ENCODE measurements around the gene NOTUM. TPM values are rescaled to one million over a fixed set of nuclear protein-coding genes. Genes with fewer than 3 reads are reported as not detected.

The NOTUM gene
- total RNA-seq = not detected in 2 replicates

DNA sequence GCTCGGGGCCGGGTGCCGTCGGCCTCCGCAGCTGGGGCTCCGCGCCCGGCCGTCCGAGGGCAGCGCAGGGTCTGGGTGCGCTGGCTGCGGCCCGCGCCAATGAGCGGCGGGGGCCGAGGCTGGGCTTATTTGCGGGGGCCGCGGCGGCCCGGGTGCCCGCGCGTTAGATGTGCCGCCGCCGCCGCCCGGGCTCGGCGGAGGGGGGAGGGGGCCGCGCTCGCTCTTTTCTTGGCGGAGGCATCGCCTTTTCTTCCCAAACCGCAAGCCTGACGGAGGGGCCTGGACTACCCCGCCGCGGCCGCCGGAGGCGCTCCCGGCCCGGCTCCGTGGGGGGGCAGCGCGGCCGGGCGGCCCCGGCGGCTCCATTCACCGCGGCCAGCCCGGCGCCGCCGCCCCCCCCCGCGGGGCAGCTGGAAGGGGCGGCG lies at the start of gene NOTUM:
TSS of gene NOTUM (minus strand) at position 101 of the 425 bp plus-strand sequence. CDS start 278 bp downstream, outside the sequence.

GRCh38 chr17:81977211-81977808 lies 16.3 kb upstream of the NOTUM start, which contains the start of gene ASPSCR1:
Gene ASPSCR1, plus strand, starts transcription at chr17:81977629. Its CDS starts 18 bp downstream, at chr17:81977647.

GRCh38 chr17:81947189-81947588 lies 13.8 kb downstream of the NOTUM start, which contains the start of gene MYADML2:
Gene MYADML2, minus strand, starts transcription at chr17:81947233. Its CDS starts 5,492 bp downstream, at chr17:81941741.

DNA sequence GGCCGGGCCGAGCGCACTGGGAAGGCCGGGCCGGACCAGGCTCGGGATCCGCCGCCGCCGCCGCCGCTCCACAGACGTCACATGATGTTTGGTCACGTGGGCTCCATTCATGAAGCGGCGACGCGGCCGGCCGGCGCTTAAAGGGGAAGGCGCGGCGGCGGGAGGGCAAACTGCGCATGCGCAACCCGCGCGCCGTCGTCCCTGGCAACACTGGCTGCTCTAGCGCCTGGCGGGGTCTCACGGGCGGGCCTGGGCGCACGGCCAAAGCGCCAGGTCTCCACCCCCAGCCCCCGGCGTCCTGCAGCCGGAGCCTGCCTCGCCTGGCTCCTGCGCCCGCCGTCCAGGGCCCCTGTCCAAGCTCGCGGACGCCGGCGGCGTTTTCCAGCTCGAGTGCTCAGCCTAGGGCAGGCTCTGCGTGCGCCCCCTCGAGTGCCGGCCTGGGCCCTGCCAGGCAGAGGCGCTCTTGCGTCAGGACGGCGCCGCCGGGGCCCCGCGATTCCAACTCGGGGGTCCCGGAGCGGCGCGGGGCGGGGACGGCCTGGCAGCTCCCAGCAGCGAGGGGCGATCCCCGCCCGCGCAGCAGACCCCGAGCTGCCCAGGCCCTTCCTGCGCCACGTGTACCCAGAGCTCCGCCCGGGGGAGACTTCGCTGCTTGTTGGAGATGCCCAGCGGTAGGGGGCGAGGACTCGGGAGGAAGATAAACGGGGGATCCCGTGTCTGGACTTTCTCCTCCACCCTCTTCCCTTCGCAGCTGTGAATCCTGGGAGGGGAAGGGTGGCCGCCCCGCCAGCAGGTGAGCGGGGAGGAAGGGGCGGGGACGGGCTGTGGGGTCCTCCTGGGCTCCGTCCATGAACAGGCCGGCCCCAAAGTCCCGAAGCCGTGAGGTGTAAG lies 33.1 kb downstream of the NOTUM start, which contains the start of gene MAFG:
TSS of gene MAFG (minus strand) at position 83 of the 891 bp plus-strand sequence. CDS start 4,550 bp downstream, outside the sequence.

GRCh38 chr17:81917565-81918332 lies 43.2 kb downstream of the NOTUM start, which contains the start of gene SIRT7:
Gene SIRT7, minus strand, starts transcription at chr17:81918176. Its CDS starts 45 bp downstream, at chr17:81918131.

GRCh38 chr17:81911277-81911961 lies 49.6 kb downstream of the NOTUM start, which contains the start of gene PCYT2:
Gene PCYT2, minus strand, starts transcription at chr17:81911399. Its CDS starts 44 bp downstream, at chr17:81911355.

Other genes with a start within 250 kb of the NOTUM start
- 16.2 and 23.7 TPM in 2 replicates for gene SLC25A10, start 248.9 kb downstream of the NOTUM start, total RNA-seq
- gene GCGR, start 157.0 kb downstream of the NOTUM start, total RNA-seq = not detected in 2 replicates
- 57.1 and 68.8 TPM in 2 replicates for gene MCRIP1, start 127.9 kb downstream of the NOTUM start, total RNA-seq
- not detected in 2 replicates for gene PPP1R27, start 126.1 kb downstream of the NOTUM start, total RNA-seq
- 824 and 903 TPM in 2 replicates for gene P4HB, start 100.7 kb downstream of the NOTUM start, total RNA-seq
- gene ARHGDIA, start 89.8 kb downstream of the NOTUM start, total RNA-seq = 229 and 236 TPM in 2 replicates
- gene ALYREF, start 69.6 kb downstream of the NOTUM start, total RNA-seq = 176 and 187 TPM in 2 replicates
- 99.4 and 125 TPM in 2 replicates for gene ANAPC11, start 69.5 kb downstream of the NOTUM start, total RNA-seq
- gene NPB, start 58.9 kb downstream of the NOTUM start, total RNA-seq = 0.13 and 0.22 TPM in 2 replicates
- 30.1 and 51.0 TPM in 2 replicates for gene PCYT2, start 49.8 kb downstream of the NOTUM start, total RNA-seq
- gene SIRT7, start 43.0 kb downstream of the NOTUM start, total RNA-seq = 17.3 and 21.1 TPM in 2 replicates
- 20.7 and 22.2 TPM in 2 replicates for gene MAFG, start 33.5 kb downstream of the NOTUM start, total RNA-seq
- gene PYCR1, start 23.9 kb downstream of the NOTUM start, total RNA-seq = 53.7 and 56.3 TPM in 2 replicates
- not detected in 2 replicates for gene MYADML2, start 14.0 kb downstream of the NOTUM start, total RNA-seq
- 15.8 and 19.1 TPM in 2 replicates for gene ASPSCR1, start 16.4 kb upstream of the NOTUM start, total RNA-seq
- gene CENPX, start 61.7 kb upstream of the NOTUM start, total RNA-seq = 46.4 and 49.8 TPM in 2 replicates
- 17.4 and 20.7 TPM in 2 replicates for gene LRRC45, start 62.1 kb upstream of the NOTUM start, total RNA-seq
- gene RAC3, start 70.5 kb upstream of the NOTUM start, total RNA-seq = 21.4 and 23.1 TPM in 2 replicates
- 44.3 and 54.9 TPM in 2 replicates for gene DCXR, start 76.5 kb upstream of the NOTUM start, total RNA-seq
- gene RFNG, start 90.6 kb upstream of the NOTUM start, total RNA-seq = 22.6 and 23.7 TPM in 2 replicates
- gene GPS1, start 90.7 kb upstream of the NOTUM start, total RNA-seq = 82.2 and 98.8 TPM in 2 replicates
- gene DUS1L, start 104.6 kb upstream of the NOTUM start, total RNA-seq = 59.5 and 62.2 TPM in 2 replicates
- gene FASN, start 137.0 kb upstream of the NOTUM start, total RNA-seq = 141 and 288 TPM in 2 replicates